Measurements from ENCODE around the gene CD24.

Gene CD24

DNA sequence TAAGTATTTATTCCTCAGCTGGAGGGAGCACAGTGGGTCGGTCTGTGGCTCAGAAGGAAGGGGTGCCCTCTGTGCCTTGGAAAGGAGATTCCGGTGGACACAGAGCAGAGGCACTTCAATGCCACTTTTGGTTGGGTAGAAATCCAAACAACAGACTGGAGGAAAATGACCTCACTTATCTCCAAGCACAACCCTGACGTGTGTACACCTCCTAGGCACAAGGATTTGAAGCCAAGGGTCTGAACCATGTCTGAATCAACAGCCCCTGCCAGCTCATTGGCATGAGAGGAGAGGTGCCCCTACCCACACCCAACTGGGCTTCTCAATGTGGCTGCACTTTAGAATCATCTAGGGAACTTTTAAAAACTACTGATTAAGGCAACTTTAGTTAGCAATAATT, 13.4 kb downstream of the CD24 start:
- no peak overlapping the region for H3K27ac ChIP-seq (ENCODE audit: low read depth, low read length)
- H3K4me2 ChIP-seq (ENCODE audit: low read length), result no peak overlapping the region
- no peak overlapping the region for H3K4ac ChIP-seq (ENCODE audit: low read depth, low read length)
- no peaks in the 10 kb centered on the region for H3K79me2 ChIP-seq (ENCODE audit: control insufficient read depth, insufficient read depth, low read length, poor library complexity)
- H3K18ac ChIP-seq (ENCODE audit: low read length), result no peak overlapping the region
- no CpG with 5 or more reads among the region's 3 CpGs for WGBS (ENCODE audit: extremely low coverage, insufficient coverage, insufficient read length)
- H4K91ac ChIP-seq (ENCODE audit: low read depth, low read length), result no peak overlapping the region
- peaks cover 2% of the 10 kb centered on the region for H3K9me3 ChIP-seq (ENCODE audit: insufficient read depth, low read depth, low read length)
- H3K36me3 ChIP-seq (ENCODE audit: control insufficient read depth in 1 of 2, insufficient read depth in 2 of 2, low read length in 2 of 2), result no peaks in the 10 kb centered on the region
- H3K14ac ChIP-seq (ENCODE audit: low read length), result no peak overlapping the region
- H3K27me3 ChIP-seq (ENCODE audit: insufficient read depth, low read length), result no peaks in the 10 kb centered on the region
- no peaks in the 10 kb centered on the region for H3K4me1 ChIP-seq (ENCODE audit: control insufficient read depth in 1 of 2, insufficient read depth in 2 of 2, low read length in 2 of 2)
- no peak overlapping the region for H2AFZ ChIP-seq (ENCODE audit: insufficient read depth, low read length, poor library complexity)
- no peak overlapping the region for H4K12ac ChIP-seq (ENCODE audit: low read depth, low read length)
- H2AK5ac ChIP-seq (ENCODE audit: low read length), result no peak overlapping the region
- no peak overlapping the region for H3K23ac ChIP-seq (ENCODE audit: low read length)
- H2BK120ac ChIP-seq (ENCODE audit: insufficient read depth, low read length, poor library complexity), result no peak overlapping the region
- H4K8ac ChIP-seq (ENCODE audit: low read depth, low read length), result no peak overlapping the region
- H2BK5ac ChIP-seq (ENCODE audit: low read depth, low read length, poor library complexity), result no peak overlapping the region
- no peak for DNase-seq
- no peaks in the 10 kb centered on the region for H3K79me1 ChIP-seq (ENCODE audit: low read length)
- H2BK12ac ChIP-seq (ENCODE audit: low read length), result no peak overlapping the region
- no peak overlapping the region for H3K4me3 ChIP-seq (ENCODE audit: low read depth, low read length)
- H3K9ac ChIP-seq (ENCODE audit: low read length), result no peak overlapping the region

GRCh38 chr6:106959985-106960384, 14.5 kb downstream of the CD24 start:
- no peaks in the 10 kb centered on the region for H3K4me1 ChIP-seq (ENCODE audit: control insufficient read depth in 1 of 2, insufficient read depth in 2 of 2, low read length in 2 of 2)
- H3K4ac ChIP-seq (ENCODE audit: low read depth, low read length), result no peak overlapping the region
- no CpG with 5 or more reads among the region's 1 CpG for WGBS (ENCODE audit: extremely low coverage, insufficient coverage, insufficient read length)
- H4K91ac ChIP-seq (ENCODE audit: low read depth, low read length), result no peak overlapping the region
- no peak overlapping the region for H3K9ac ChIP-seq (ENCODE audit: low read length)
- H3K18ac ChIP-seq (ENCODE audit: low read length), result no peak overlapping the region
- H3K4me2 ChIP-seq (ENCODE audit: low read length), result no peak overlapping the region
- H4K8ac ChIP-seq (ENCODE audit: low read depth, low read length), result no peak overlapping the region
- peaks cover 2% of the 10 kb centered on the region for H3K9me3 ChIP-seq (ENCODE audit: insufficient read depth, low read depth, low read length)
- H4K12ac ChIP-seq (ENCODE audit: low read depth, low read length), result no peak overlapping the region
- H3K14ac ChIP-seq (ENCODE audit: low read length), result no peak overlapping the region
- no peaks in the 10 kb centered on the region for H3K36me3 ChIP-seq (ENCODE audit: control insufficient read depth in 1 of 2, insufficient read depth in 2 of 2, low read length in 2 of 2)
- no peaks in the 10 kb centered on the region for H3K27me3 ChIP-seq (ENCODE audit: insufficient read depth, low read length)
- no peak overlapping the region for H3K23ac ChIP-seq (ENCODE audit: low read length)
- no peaks in the 10 kb centered on the region for H3K79me2 ChIP-seq (ENCODE audit: control insufficient read depth, insufficient read depth, low read length, poor library complexity)
- H2AFZ ChIP-seq (ENCODE audit: insufficient read depth, low read length, poor library complexity), result no peak overlapping the region
- H2BK120ac ChIP-seq (ENCODE audit: insufficient read depth, low read length, poor library complexity), result no peak overlapping the region
- no peak overlapping the region for H2BK12ac ChIP-seq (ENCODE audit: low read length)
- no peak overlapping the region for H3K4me3 ChIP-seq (ENCODE audit: low read depth, low read length)
- H3K79me1 ChIP-seq (ENCODE audit: low read length), result no peaks in the 10 kb centered on the region
- no peak overlapping the region for H2BK5ac ChIP-seq (ENCODE audit: low read depth, low read length, poor library complexity)
- H3K27ac ChIP-seq (ENCODE audit: low read depth, low read length), result no peak overlapping the region
- no peak for DNase-seq
- H2AK5ac ChIP-seq (ENCODE audit: low read length), result no peak overlapping the region

- H4K12ac ChIP-seq (ENCODE audit: low read depth, low read length), result no peak overlapping the region
- H3K4me3 ChIP-seq (ENCODE audit: low read depth, low read length), result no peak overlapping the region
- no peak overlapping the region for H2BK5ac ChIP-seq (ENCODE audit: low read depth, low read length, poor library complexity)
- H3K23ac ChIP-seq (ENCODE audit: low read length), result no peak overlapping the region
- H3K4me2 ChIP-seq (ENCODE audit: low read length), result no peak overlapping the region
- H3K79me2 ChIP-seq (ENCODE audit: control insufficient read depth, insufficient read depth, low read length, poor library complexity), result no peaks in the 10 kb centered on the region
- WGBS (ENCODE audit: extremely low coverage, insufficient coverage, insufficient read length), result no CpG with 5 or more reads among the region's 9 CpGs
- H3K27me3 ChIP-seq (ENCODE audit: insufficient read depth, low read length), result no peaks in the 10 kb centered on the region
- H3K9ac ChIP-seq (ENCODE audit: low read length), result no peak overlapping the region
- H3K79me1 ChIP-seq (ENCODE audit: low read length), result no peaks in the 10 kb centered on the region
- DNase-seq, result no peak
- no peaks in the 10 kb centered on the region for H3K36me3 ChIP-seq (ENCODE audit: control insufficient read depth in 1 of 2, insufficient read depth in 2 of 2, low read length in 2 of 2)
- no peaks in the 10 kb centered on the region for H3K9me3 ChIP-seq (ENCODE audit: insufficient read depth, low read depth, low read length)
- no peak overlapping the region for H4K91ac ChIP-seq (ENCODE audit: low read depth, low read length)
- H2AK5ac ChIP-seq (ENCODE audit: low read length), result no peak overlapping the region
- no peak overlapping the region for H3K18ac ChIP-seq (ENCODE audit: low read length)
- no peaks in the 10 kb centered on the region for H3K4me1 ChIP-seq (ENCODE audit: control insufficient read depth in 1 of 2, insufficient read depth in 2 of 2, low read length in 2 of 2)
- H2BK120ac ChIP-seq (ENCODE audit: insufficient read depth, low read length, poor library complexity), result no peak overlapping the region
- H3K27ac ChIP-seq (ENCODE audit: low read depth, low read length), result no peak overlapping the region
- no peak overlapping the region for H2BK12ac ChIP-seq (ENCODE audit: low read length)
- H3K14ac ChIP-seq (ENCODE audit: low read length), result no peak overlapping the region
- no peak overlapping the region for H3K4ac ChIP-seq (ENCODE audit: low read depth, low read length)
- H2AFZ ChIP-seq (ENCODE audit: insufficient read depth, low read length, poor library complexity), result no peak overlapping the region
- no peak overlapping the region for H4K8ac ChIP-seq (ENCODE audit: low read depth, low read length)
These were observed 34.7 kb downstream of the CD24 start for GRCh38 chr6:106939848-106940247.

DNA sequence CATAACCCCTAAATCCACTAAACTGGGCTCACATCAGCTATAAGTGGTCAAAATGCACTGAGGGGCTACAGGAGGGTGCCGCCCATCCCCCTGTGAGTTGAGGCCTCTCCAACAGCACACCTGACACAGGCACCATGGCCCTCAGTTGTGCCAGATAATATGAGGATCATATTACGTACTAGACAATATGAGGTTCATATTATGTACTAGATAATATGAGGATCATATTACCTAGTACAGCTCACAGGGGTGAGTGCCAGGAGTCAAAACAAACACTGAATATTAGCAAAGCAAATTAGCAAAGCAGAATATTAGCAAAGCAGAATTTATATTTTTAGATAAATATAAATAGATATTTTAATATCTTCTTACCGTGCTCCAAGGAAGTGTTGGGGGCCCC, 35.3 kb downstream of the CD24 start:
- Histone ChIP-seq H4K12ac (ENCODE audit: low read depth, low read length) (no peak overlapping the region), H3K4me2 (ENCODE audit: low read length) (no peak overlapping the region), H3K4me1 (ENCODE audit: control insufficient read depth in 1 of 2, insufficient read depth in 2 of 2, low read length in 2 of 2) (no peaks in the 10 kb centered on the region), H3K18ac (ENCODE audit: low read length) (no peak overlapping the region), H3K4ac (ENCODE audit: low read depth, low read length) (no peak overlapping the region), H2BK5ac (ENCODE audit: low read depth, low read length, poor library complexity) (no peak overlapping the region), H2BK120ac (ENCODE audit: insufficient read depth, low read length, poor library complexity) (no peak overlapping the region), H3K4me3 (ENCODE audit: low read depth, low read length) (no peak overlapping the region), H3K27me3 (ENCODE audit: insufficient read depth, low read length) (no peaks in the 10 kb centered on the region), H3K9me3 (ENCODE audit: insufficient read depth, low read depth, low read length) (no peaks in the 10 kb centered on the region), H3K23ac (ENCODE audit: low read length) (no peak overlapping the region), H2AK5ac (ENCODE audit: low read length) (no peak overlapping the region), H2AFZ (ENCODE audit: insufficient read depth, low read length, poor library complexity) (no peak overlapping the region), H4K91ac (ENCODE audit: low read depth, low read length) (no peak overlapping the region), H3K27ac (ENCODE audit: low read depth, low read length) (no peak overlapping the region), H3K9ac (ENCODE audit: low read length) (no peak overlapping the region), H3K79me1 (ENCODE audit: low read length) (no peaks in the 10 kb centered on the region), H2BK12ac (ENCODE audit: low read length) (no peak overlapping the region), H3K79me2 (ENCODE audit: control insufficient read depth, insufficient read depth, low read length, poor library complexity) (no peaks in the 10 kb centered on the region), H3K14ac (ENCODE audit: low read length) (no peak overlapping the region), H3K36me3 (ENCODE audit: control insufficient read depth in 1 of 2, insufficient read depth in 2 of 2, low read length in 2 of 2) (no peaks in the 10 kb centered on the region), H4K8ac (ENCODE audit: low read depth, low read length) (no peak overlapping the region)
- no CpG with 5 or more reads among the region's 3 CpGs for whole genome bisulfite sequencing (ENCODE audit: extremely low coverage, insufficient coverage, insufficient read length)
- no peak for DNase-seq
